ENCODE results near the gene CEPT1. TPM values are rescaled to one million over a fixed set of nuclear protein-coding genes. Genes with fewer than 3 reads are reported as not detected.

Gene CEPT1
- total RNA-seq, 1 experiment from 2014 or later = 33.0 TPM

DNA sequence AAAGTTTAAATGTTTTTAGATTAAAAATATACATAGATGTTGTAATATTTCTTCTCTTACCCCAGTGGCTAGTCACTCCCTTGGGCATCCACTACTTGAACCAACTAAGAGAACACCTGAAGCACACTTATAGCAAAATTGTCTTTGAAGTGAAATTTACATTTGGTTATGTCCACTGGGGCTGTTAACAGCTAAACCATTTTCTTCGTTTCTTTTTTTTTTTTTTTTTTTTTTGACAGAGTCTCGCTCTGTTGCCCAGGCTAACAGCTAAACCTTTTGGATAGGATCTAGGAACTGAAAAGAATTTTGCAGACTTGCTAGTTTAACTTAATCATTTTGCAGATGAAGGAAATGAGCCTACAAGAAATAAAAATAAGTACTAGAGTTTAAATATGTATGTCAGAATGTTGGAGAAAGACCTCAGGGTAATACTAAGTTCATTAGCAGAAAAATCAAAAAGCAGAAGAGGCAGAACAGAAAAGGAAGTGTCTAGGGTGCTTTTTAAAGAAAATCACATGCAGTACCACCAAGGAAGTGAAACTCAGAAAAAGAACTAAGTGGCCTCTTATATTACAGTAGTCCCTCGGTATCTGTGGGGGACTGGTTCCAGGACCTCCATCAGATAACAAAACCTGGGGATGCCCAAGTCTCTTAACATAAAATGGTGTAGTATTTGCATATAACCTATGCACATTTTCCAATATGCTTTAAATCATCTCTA, 11.9 kb upstream of the CEPT1 start:
- Mint-ChIP-seq H3K4me1 (peaks cover 0 to 7% of the 10 kb centered on the region in 2 experiments; a peak in 2 of 4 replicates), H3K4me3 (no peak overlapping the region), H3K27me3 (ENCODE audit: low read depth) (no peaks in the 10 kb centered on the region), H3K36me3 (ENCODE audit: insufficient read depth in 1 of 3, low read depth in 3 of 3) (peaks cover 3 to 24% (median 22%) of the 10 kb centered on the region in 3 experiments; a peak in 6 of 7 replicates), H3K9me3 (no peaks in the 10 kb centered on the region), H3K27ac (no peak overlapping the region)
- no peak for DNase-seq
- H3K9me3 ChIP-seq (ENCODE audit: control insufficient read depth, low read depth, low read length) = no peaks in the 10 kb centered on the region
- no peak overlapping the region for H2AFZ ChIP-seq (ENCODE audit: low read length)
- H2BK20ac ChIP-seq (ENCODE audit: low read depth, low read length, poor library complexity, severe bottlenecking) = no peak overlapping the region
- H3K23me2 ChIP-seq (ENCODE audit: insufficient read length, low read depth, low read length, poor library complexity, severe bottlenecking) = no peaks in the 10 kb centered on the region
- H3K4ac ChIP-seq (ENCODE audit: low read depth, low read length) = no peak overlapping the region
- H2BK120ac ChIP-seq (ENCODE audit: low read depth, low read length, poor library complexity, severe bottlenecking) = no peak overlapping the region
- no peak overlapping the region for H3K14ac ChIP-seq (ENCODE audit: insufficient read depth, low read length)
- H3K79me2 ChIP-seq (ENCODE audit: insufficient read depth, low read length) = no peaks in the 10 kb centered on the region
- no peaks in the 10 kb centered on the region for H4K20me1 ChIP-seq (ENCODE audit: control insufficient read depth, insufficient read depth, insufficient read length)
- H3K23ac ChIP-seq (ENCODE audit: insufficient read length, low read depth, low read length) = no peak overlapping the region
- no peak overlapping the region for H3K56ac ChIP-seq (ENCODE audit: insufficient read length, low read depth, low read length)
- no peak overlapping the region for H2AK5ac ChIP-seq (ENCODE audit: insufficient read length, low read length)
- no peak overlapping the region for H3K4me2 ChIP-seq (ENCODE audit: insufficient read depth, insufficient read length, low read length)
- no peak overlapping the region for H4K5ac ChIP-seq (ENCODE audit: insufficient read length, low read depth, low read length)
- WGBS (ENCODE audit: extremely low coverage, insufficient read length, low lambda C conversion rate) = no CpG with 5 or more reads among the region's 3 CpGs
- no peak overlapping the region for H2BK5ac ChIP-seq (ENCODE audit: insufficient read length, low read length)
- no peak overlapping the region for H3K18ac ChIP-seq (ENCODE audit: insufficient read length, low read depth, low read length)
- no peak overlapping the region for H3K9ac ChIP-seq (ENCODE audit: extremely low read depth, insufficient read length, low read length)
- H3K27ac ChIP-seq (ENCODE audit: insufficient read length, low read depth, low read length) = no peak overlapping the region
- TF ChIP-seq, protein P1, sequence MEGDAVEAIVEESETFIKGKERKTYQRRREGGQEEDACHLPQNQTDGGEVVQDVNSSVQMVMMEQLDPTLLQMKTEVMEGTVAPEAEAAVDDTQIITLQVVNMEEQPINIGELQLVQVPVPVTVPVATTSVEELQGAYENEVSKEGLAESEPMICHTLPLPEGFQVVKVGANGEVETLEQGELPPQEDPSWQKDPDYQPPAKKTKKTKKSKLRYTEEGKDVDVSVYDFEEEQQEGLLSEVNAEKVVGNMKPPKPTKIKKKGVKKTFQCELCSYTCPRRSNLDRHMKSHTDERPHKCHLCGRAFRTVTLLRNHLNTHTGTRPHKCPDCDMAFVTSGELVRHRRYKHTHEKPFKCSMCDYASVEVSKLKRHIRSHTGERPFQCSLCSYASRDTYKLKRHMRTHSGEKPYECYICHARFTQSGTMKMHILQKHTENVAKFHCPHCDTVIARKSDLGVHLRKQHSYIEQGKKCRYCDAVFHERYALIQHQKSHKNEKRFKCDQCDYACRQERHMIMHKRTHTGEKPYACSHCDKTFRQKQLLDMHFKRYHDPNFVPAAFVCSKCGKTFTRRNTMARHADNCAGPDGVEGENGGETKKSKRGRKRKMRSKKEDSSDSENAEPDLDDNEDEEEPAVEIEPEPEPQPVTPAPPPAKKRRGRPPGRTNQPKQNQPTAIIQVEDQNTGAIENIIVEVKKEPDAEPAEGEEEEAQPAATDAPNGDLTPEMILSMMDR (conservative IDR thresholded peaks at IDR 0.05) = no peak
- no peak overlapping the region for H4K91ac ChIP-seq (ENCODE audit: insufficient read length, low read depth, low read length)
- no peaks in the 10 kb centered on the region for H3K79me1 ChIP-seq (ENCODE audit: insufficient read depth, low read depth, low read length, poor library complexity, severe bottlenecking)
- H2BK15ac ChIP-seq (ENCODE audit: low read depth, low read length) = no peak overlapping the region
- H3K4me1 ChIP-seq (ENCODE audit: insufficient read depth, low read length) = no peaks in the 10 kb centered on the region
- no peaks in the 10 kb centered on the region for H3K27me3 ChIP-seq (ENCODE audit: insufficient read depth, low read length)
- H4K8ac ChIP-seq (replicated peaks; ENCODE audit: insufficient read length, low read depth, low read length) = no peak overlapping the region
- H3T11ph ChIP-seq (ENCODE audit: low read length) = no peak overlapping the region
- H2BK12ac ChIP-seq (ENCODE audit: insufficient read length, low read depth, low read length) = no peak overlapping the region

All from H9 (cell line).